Lower lobe of right lung (tissue), 2 donors: Measurements from ENCODE around the gene CDC37L1. TPM values are rescaled to one million over a fixed set of nuclear protein-coding genes. Genes with fewer than 3 reads are reported as not detected.
A peak's percentile ranks its signal among the peaks of the same experiment; 100 is the strongest.
"Not testable (repeated sequence)": the region's sequence is repeated elsewhere in the genome, so short reads cannot be mapped to it uniquely, and the experiment has no call there.

Source experiments
- ATAC-seq, 2 donors: fragments of 200-7000 bp; cut with Tn5 transposase; one replicate each; pipeline ENCODE4 v1.9.1; 2020 to 2022; ENCODE audit warnings: mild to moderate bottlenecking in 2 of 2, moderate library complexity in 2 of 2
- DNase-seq: peaks from one replicate; pipeline ENCODE4 v3.0.0-alpha.2; 2020
- H3K27ac ChIP-seq: fragments of 200-600 bp; one replicate; pipeline ENCODE4 v1.8.0; 2022
- H3K27me3 ChIP-seq: fragments of 200-600 bp; one replicate; pipeline ENCODE4 v1.8.0; 2022; ENCODE audit warnings: low read depth
- H3K36me3 ChIP-seq: fragments of 200-600 bp; one replicate; pipeline ENCODE4 v1.8.0; 2022; ENCODE audit warnings: mild to moderate bottlenecking
- H3K4me1 ChIP-seq: fragments of 200-600 bp; one replicate; pipeline ENCODE4 v1.8.0; 2022
- H3K4me3 ChIP-seq: fragments of 200-600 bp; one replicate; pipeline ENCODE4 v1.8.0; 2022; ENCODE audit warnings: mild to moderate bottlenecking
- H3K9me3 ChIP-seq: fragments of 200-600 bp; one replicate; pipeline ENCODE4 v1.8.0; 2022
- intact Hi-C: fragments of 100-400 bp; cut with DNase I; formaldehyde crosslinking; loops from one replicate; pipeline ENCODE4 v1.11.0; 2022
- total RNA-seq: library from RNA; stranded (reverse); fragmentation: NEBNext Ultra II Directional; extraction: Animal tissue kit (Norgen Biotek cat#: 25700); gene quantifications from one replicate; pipeline ENCODE4 v1.2.1, GENCODE V29; 2021
- TF ChIP-seq, protein P1 (sequence below): fragments of 200-600 bp; IDR thresholded peaks from one replicate; pipeline ENCODE4 v1.8.0; 2022; ENCODE audit warnings: antibody characterized with exemption, mild to moderate bottlenecking
- donor health status: DM: no; HTN: yes; CAD: no; lungs with severe emphysema.

The CDC37L1 gene
- total RNA-seq, 1 donor from 2014 or later: 14.3 TPM

DNA sequence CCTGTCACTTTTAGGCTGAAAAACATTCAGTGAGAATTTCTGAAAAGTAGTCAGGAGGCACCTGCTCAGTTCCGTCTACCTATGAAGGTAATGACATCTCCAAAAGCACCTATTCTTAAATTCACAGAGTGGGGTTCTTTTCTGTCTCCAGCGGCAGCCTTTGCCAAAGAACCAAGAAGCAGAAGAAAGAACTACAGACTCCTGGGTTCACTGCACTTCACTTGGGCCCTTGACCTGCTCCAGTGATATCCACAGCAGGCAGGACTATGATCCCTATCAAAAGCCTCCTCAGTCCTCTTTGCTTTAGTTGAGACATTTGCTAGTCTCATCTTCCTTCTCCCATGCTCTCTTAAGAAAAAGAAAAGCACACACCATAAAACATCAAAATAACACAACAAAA is 37.0 kb upstream of the CDC37L1 start:
- H3K4me3 ChIP-seq: no peak overlapping the region
- DNase-seq (no peak), ATAC-seq (no peak)
- TF ChIP-seq, protein P1, sequence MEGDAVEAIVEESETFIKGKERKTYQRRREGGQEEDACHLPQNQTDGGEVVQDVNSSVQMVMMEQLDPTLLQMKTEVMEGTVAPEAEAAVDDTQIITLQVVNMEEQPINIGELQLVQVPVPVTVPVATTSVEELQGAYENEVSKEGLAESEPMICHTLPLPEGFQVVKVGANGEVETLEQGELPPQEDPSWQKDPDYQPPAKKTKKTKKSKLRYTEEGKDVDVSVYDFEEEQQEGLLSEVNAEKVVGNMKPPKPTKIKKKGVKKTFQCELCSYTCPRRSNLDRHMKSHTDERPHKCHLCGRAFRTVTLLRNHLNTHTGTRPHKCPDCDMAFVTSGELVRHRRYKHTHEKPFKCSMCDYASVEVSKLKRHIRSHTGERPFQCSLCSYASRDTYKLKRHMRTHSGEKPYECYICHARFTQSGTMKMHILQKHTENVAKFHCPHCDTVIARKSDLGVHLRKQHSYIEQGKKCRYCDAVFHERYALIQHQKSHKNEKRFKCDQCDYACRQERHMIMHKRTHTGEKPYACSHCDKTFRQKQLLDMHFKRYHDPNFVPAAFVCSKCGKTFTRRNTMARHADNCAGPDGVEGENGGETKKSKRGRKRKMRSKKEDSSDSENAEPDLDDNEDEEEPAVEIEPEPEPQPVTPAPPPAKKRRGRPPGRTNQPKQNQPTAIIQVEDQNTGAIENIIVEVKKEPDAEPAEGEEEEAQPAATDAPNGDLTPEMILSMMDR: no peak
- peaks cover 4% of the 10 kb centered on the region for H3K36me3 ChIP-seq
- H3K27me3 ChIP-seq: no peaks in the 10 kb centered on the region
- H3K4me1 ChIP-seq: no peaks in the 10 kb centered on the region
- no peak overlapping the region for H3K27ac ChIP-seq
- intact Hi-C loops: no loop called here
- H3K9me3 ChIP-seq: no peaks in the 10 kb centered on the region

DNA sequence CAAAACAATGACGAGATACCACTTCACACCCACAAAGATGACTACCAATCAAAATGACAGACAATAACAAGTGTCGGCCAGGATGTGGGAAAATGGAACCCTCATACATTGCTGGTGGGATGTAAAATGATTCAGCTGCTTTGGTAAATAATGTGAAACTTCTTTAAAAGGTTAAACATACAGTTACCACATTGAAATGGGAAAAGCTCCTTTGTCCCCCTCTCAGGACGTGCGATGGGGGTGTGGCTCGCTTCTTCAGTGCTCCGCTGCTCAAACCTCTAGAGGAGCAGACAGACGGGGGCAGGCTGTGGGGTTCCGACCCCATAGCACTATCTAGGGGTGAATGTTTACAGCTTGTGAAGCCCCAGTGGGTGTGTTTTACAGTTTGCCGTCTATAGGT is 25.3 kb upstream of the CDC37L1 start:
- no peak for DNase-seq
- Histone ChIP-seq H3K36me3 (no peaks in the 10 kb centered on the region), H3K9me3 (no peaks in the 10 kb centered on the region), H3K27ac (no peak overlapping the region), H3K4me3 (no peak overlapping the region), H3K4me1 (peaks cover 7% of the 10 kb centered on the region), H3K27me3 (no peaks in the 10 kb centered on the region)
- ATAC-seq: no peak
- intact Hi-C loops: no loop called here
- TF ChIP-seq, protein P1: no peak

DNA sequence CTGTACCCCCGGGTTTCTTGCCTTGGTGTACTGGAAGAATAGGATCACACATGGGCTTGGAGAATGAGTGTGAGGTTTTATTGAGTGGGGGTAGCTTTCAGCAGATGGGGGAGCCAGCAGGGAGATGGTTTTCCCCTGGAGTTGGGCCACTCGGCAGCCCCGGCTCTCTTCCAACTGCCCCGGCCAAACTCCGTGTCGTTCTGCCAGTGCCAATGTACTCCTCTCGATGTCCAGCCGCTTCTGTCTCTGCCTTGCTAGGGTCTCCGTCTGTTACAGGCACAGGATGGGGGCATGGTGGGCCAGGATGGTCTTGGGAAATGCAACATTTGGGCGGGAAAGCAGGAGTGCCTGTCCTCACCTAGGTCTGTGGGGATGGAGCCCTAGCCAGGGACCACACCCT is 24.8 kb upstream of the CDC37L1 start:
- intact Hi-C loops: no loop called here
- TF ChIP-seq, protein P1: no peak
- no peak overlapping the region for H3K27ac ChIP-seq
- peaks cover 7% of the 10 kb centered on the region for H3K4me1 ChIP-seq
- no peaks in the 10 kb centered on the region for H3K9me3 ChIP-seq
- no peak for ATAC-seq
- no peaks in the 10 kb centered on the region for H3K27me3 ChIP-seq
- no peaks in the 10 kb centered on the region for H3K36me3 ChIP-seq
- no peak overlapping the region for H3K4me3 ChIP-seq
- no peak for DNase-seq

DNA sequence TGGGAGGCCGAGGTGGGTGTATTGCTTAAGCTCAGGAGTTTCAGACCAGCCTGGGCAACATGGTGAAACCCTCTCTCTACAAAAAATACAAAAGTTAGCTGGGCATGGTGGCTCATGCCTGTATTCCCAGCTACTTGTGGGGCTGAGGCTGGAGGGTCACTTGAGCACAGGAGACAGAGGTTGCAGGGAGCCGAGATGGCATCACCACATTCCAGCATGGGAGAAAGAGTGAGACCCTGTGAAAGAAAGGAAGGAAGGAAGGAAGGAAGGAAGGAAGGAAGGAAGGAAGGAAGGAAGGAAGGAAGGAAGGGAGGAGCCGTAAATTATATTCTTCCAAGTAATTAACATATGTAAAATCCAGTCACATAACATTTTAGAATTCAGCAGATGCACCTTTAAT is 23.2 kb upstream of the CDC37L1 start:
- DNase-seq, intact Hi-C loops: not testable (repeated sequence)

GRCh38 chr9:4656621-4657020 is 22.7 kb upstream of the CDC37L1 start:
- Histone ChIP-seq H3K4me3 (no peak overlapping the region), H3K4me1 (peaks cover 13% of the 10 kb centered on the region), H3K9me3 (no peaks in the 10 kb centered on the region), H3K27me3 (no peaks in the 10 kb centered on the region), H3K36me3 (no peaks in the 10 kb centered on the region), H3K27ac (no peak overlapping the region)
- TF ChIP-seq, protein P1: no peak
- intact Hi-C loops: no loop called here
- ATAC-seq (no peak), DNase-seq (no peak)

More for the DNA sequence above, 23.2 kb upstream of the CDC37L1 start:
- not testable (repeated sequence) for ATAC-seq, H3K36me3 ChIP-seq, H3K4me1 ChIP-seq, H3K27me3 ChIP-seq, H3K27ac ChIP-seq, H3K4me3 ChIP-seq, H3K9me3 ChIP-seq

- peak in 1 of 2 donors; percentile 28 for ATAC-seq
- H3K4me1 ChIP-seq: peaks cover 18% of the 10 kb centered on the region
- no peak for DNase-seq
These were observed 21.8 kb upstream of the CDC37L1 start for GRCh38 chr9:4657426-4658159.

GRCh38 chr9:4660665-4661064 is 18.7 kb upstream of the CDC37L1 start:
- ATAC-seq, DNase-seq, H3K4me3 ChIP-seq, H3K27me3 ChIP-seq, H3K36me3 ChIP-seq, H3K27ac ChIP-seq, intact Hi-C loops, H3K9me3 ChIP-seq: not testable (repeated sequence)
- H3K4me1 ChIP-seq: peaks cover 49% of the 10 kb centered on the region

More at GRCh38 chr9:4657426-4658159, 21.8 kb upstream of the CDC37L1 start:
- no peak overlapping the region for H3K4me3 ChIP-seq
- H3K36me3 ChIP-seq: no peaks in the 10 kb centered on the region
- H3K9me3 ChIP-seq: no peaks in the 10 kb centered on the region
- TF ChIP-seq, protein P1: no peak
- no peak overlapping the region for H3K27ac ChIP-seq
- H3K27me3 ChIP-seq: no peaks in the 10 kb centered on the region
- intact Hi-C loops: no loop called here
